Fibroblast of lung (primary cell): Measurements from ENCODE around the gene FIBCD1.

ENCODE experiments used
- EZH2 ChIP-seq: IDR thresholded peaks from 2 replicates; pipeline ENCODE4 v1.5.1; 2012; ENCODE audit warnings: low read length, control low read depth, mild to moderate bottlenecking; ENCODE audit errors: missing control alignments
- TF ChIP-seq, protein P1 (sequence below), 2 donors: IDR thresholded peaks in 1 of 2; conservative IDR thresholded peaks in 1 of 2; 1 replicate in 1 of 2; 2 replicates in 1 of 2; pipeline ENCODE4 v1.5.1; 2011 to 2012; ENCODE audit warnings: low read length in 2 of 2, control low read depth in 1 of 2, inconsistent platforms in 1 of 2, low read depth in 1 of 2, mild to moderate bottlenecking in 1 of 2

DNA sequence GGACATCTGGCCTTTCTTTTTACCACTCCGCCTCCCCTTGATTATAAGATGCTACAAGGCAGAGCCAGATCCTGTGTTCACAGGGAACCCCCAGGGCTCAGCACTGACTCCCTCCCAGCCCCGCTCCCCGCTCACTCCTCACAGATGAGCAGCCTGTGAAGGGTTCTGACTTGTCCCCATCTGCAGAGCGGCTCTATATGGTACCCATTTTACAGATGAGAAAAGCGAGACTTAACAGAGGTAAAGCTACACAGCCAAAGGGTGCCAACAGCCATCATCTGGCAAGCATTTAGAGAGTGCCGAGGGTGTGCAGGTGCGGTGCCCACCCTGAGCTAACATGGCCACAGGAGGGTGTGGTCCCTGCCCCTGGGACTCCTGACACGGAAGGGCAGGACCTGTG is 18.8 kb downstream of the FIBCD1 start:
- TF ChIP-seq, protein P1, sequence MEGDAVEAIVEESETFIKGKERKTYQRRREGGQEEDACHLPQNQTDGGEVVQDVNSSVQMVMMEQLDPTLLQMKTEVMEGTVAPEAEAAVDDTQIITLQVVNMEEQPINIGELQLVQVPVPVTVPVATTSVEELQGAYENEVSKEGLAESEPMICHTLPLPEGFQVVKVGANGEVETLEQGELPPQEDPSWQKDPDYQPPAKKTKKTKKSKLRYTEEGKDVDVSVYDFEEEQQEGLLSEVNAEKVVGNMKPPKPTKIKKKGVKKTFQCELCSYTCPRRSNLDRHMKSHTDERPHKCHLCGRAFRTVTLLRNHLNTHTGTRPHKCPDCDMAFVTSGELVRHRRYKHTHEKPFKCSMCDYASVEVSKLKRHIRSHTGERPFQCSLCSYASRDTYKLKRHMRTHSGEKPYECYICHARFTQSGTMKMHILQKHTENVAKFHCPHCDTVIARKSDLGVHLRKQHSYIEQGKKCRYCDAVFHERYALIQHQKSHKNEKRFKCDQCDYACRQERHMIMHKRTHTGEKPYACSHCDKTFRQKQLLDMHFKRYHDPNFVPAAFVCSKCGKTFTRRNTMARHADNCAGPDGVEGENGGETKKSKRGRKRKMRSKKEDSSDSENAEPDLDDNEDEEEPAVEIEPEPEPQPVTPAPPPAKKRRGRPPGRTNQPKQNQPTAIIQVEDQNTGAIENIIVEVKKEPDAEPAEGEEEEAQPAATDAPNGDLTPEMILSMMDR (conservative IDR thresholded peaks at IDR 0.05 in 1 of 2, IDR thresholded peaks at IDR 0.05 in 1 of 2; ENCODE audit: low read depth in 1 of 2, low read length in 2 of 2) = no peak
- TF ChIP-seq EZH2 = no peak
